Bronchial epithelial cell (primary cell): ENCODE measurements around the gene MMAA. TPM values are rescaled to one million over a fixed set of nuclear protein-coding genes. Genes with fewer than 3 reads are reported as not detected.

Source experiments
- DNase-seq: peaks from one replicate; pipeline ENCODE4 v3.0.0-alpha.2; 2010; ENCODE audit warnings: low read depth
- FAIRE-seq: peaks from 2 replicates; lab custom pipeline; 2011; peaks lifted over from hg19 to GRCh38; lab: Jason Lieb, UNC
- H3K27me3 ChIP-seq: 2 replicates; pipeline ENCODE4 v1.5.1; 2011; ENCODE audit warnings: low read length; ENCODE audit not compliant: control insufficient read depth, insufficient read depth
- H3K36me3 ChIP-seq: 2 replicates; pipeline ENCODE4 v1.5.1; 2011; ENCODE audit warnings: low read length; ENCODE audit not compliant: control insufficient read depth, insufficient read depth
- H3K4me3 ChIP-seq: 2 replicates; pipeline ENCODE4 v1.5.1; 2011; ENCODE audit warnings: mild to moderate bottlenecking, low read depth, low read length, control low read depth
- CTCF ChIP-seq: IDR thresholded peaks from 2 replicates; pipeline ENCODE4 v1.5.1; 2011; ENCODE audit warnings: mild to moderate bottlenecking, moderate library complexity, low read length, control low read depth, inconsistent platforms; ENCODE audit not compliant: insufficient read depth, severe bottlenecking
- total RNA-seq: library from RNA; depleted of rRNA; stranded (reverse); fragments of >200 nt; gene quantifications from 2 replicates; pipeline ENCODE4 v1.2.1, GENCODE V29; 2014

The MMAA gene
- total RNA-seq, 1 donor from 2014 or later: 2.6 TPM

- no peaks in the 10 kb centered on the region for H3K27me3 ChIP-seq
- no peak for FAIRE-seq
- H3K36me3 ChIP-seq: no peaks in the 10 kb centered on the region
- DNase-seq: no peak
- no peak for TF ChIP-seq CTCF
- H3K4me3 ChIP-seq: no peak overlapping the region
Observed at GRCh38 chr4:145644699-145645098, 25.5 kb downstream of the MMAA start.

GRCh38 chr4:145656156-145656555, 37.0 kb downstream of the MMAA start:
- Histone ChIP-seq H3K4me3 (no peak overlapping the region), H3K27me3 (no peaks in the 10 kb centered on the region), H3K36me3 (peaks cover 1% of the 10 kb centered on the region)
- FAIRE-seq (no peak), DNase-seq (no peak)
- no peak for TF ChIP-seq CTCF

GRCh38 chr4:145660064-145660463, 40.9 kb downstream of the MMAA start:
- H3K36me3 ChIP-seq: no peaks in the 10 kb centered on the region
- no peak overlapping the region for H3K4me3 ChIP-seq
- TF ChIP-seq CTCF: no peak
- no peaks in the 10 kb centered on the region for H3K27me3 ChIP-seq
- DNase-seq (no peak), FAIRE-seq (no peak)

GRCh38 chr4:145663194-145663593, 44.0 kb downstream of the MMAA start:
- FAIRE-seq: no peak

GRCh38 chr4:145665773-145666172, 46.6 kb downstream of the MMAA start:
- H3K36me3 ChIP-seq: no peaks in the 10 kb centered on the region
- no peak overlapping the region for H3K4me3 ChIP-seq
- no peaks in the 10 kb centered on the region for H3K27me3 ChIP-seq
- TF ChIP-seq CTCF: no peak
- DNase-seq: no peak
- FAIRE-seq: no peak

More at GRCh38 chr4:145663194-145663593, 44.0 kb downstream of the MMAA start:
- Histone ChIP-seq H3K4me3 (no peak overlapping the region), H3K36me3 (no peaks in the 10 kb centered on the region), H3K27me3 (no peaks in the 10 kb centered on the region)
- DNase-seq: no peak
- TF ChIP-seq CTCF: no peak

- H3K27me3 ChIP-seq: no peaks in the 10 kb centered on the region
- FAIRE-seq: no peak
- H3K4me3 ChIP-seq: no peak overlapping the region
- DNase-seq: no peak
- H3K36me3 ChIP-seq: no peaks in the 10 kb centered on the region
- TF ChIP-seq CTCF: no peak
Observed at GRCh38 chr4:145670422-145670821, 51.2 kb downstream of the MMAA start.
